Osteoblast (primary cell): ENCODE measurements around the gene NID1. TPM values are rescaled to one million over a fixed set of nuclear protein-coding genes. Genes with fewer than 3 reads are reported as not detected.

Source experiments
- DNase-seq: peaks from one replicate; pipeline ENCODE4 v3.0.0; 2011; ENCODE audit warnings: low spot score, mixed read lengths; ENCODE audit not compliant: insufficient read length; ENCODE audit errors: missing footprints
- H2AFZ ChIP-seq: 2 replicates; pipeline ENCODE4 v1.6.0; 2011; ENCODE audit warnings: mild to moderate bottlenecking, low read length
- H3K27ac ChIP-seq: 2 replicates; pipeline ENCODE4 v1.5.1; 2011; ENCODE audit warnings: mild to moderate bottlenecking, low read depth, low read length, moderate library complexity
- H3K27me3 ChIP-seq: 2 replicates; pipeline ENCODE4 v1.6.0; 2012; ENCODE audit warnings: mild to moderate bottlenecking, control low read depth, inconsistent platforms, low read length, moderate library complexity; ENCODE audit not compliant: insufficient read depth
- H3K36me3 ChIP-seq: 2 replicates; pipeline ENCODE4 v1.5.1; 2011; ENCODE audit warnings: mild to moderate bottlenecking, low read length, control low read depth, moderate library complexity; ENCODE audit not compliant: insufficient read depth
- H3K4me1 ChIP-seq: 2 replicates; pipeline ENCODE4 v1.5.1; 2011; ENCODE audit warnings: mild to moderate bottlenecking, low read length, control low read depth, moderate library complexity; ENCODE audit not compliant: insufficient read depth
- H3K4me2 ChIP-seq: 2 replicates; pipeline ENCODE4 v1.6.0; 2011; ENCODE audit warnings: mild to moderate bottlenecking, low read length; ENCODE audit not compliant: insufficient read depth
- H3K4me3 ChIP-seq: fragments of 200-600 bp; sonication (generic); 3 replicates; pipeline ENCODE4 v1.5.1; 2012; ENCODE audit warnings: mild to moderate bottlenecking, low read length, inconsistent platforms; ENCODE audit not compliant: insufficient read depth
- H3K79me2 ChIP-seq: 2 replicates; pipeline ENCODE4 v1.6.0; 2012; ENCODE audit warnings: mild to moderate bottlenecking, low read length, control low read depth, inconsistent platforms; ENCODE audit not compliant: insufficient read depth
- H3K9me3 ChIP-seq: 2 replicates; pipeline ENCODE4 v1.5.1; 2011; ENCODE audit warnings: low read depth, low read length, control low read depth
- H4K20me1 ChIP-seq: 2 replicates; pipeline ENCODE4 v1.6.0; 2012; ENCODE audit warnings: mild to moderate bottlenecking, low read length, control low read depth; ENCODE audit not compliant: insufficient read depth
- CTCF ChIP-seq: IDR thresholded peaks from 2 replicates; pipeline ENCODE4 v1.5.1; 2011; ENCODE audit warnings: mild to moderate bottlenecking, low read depth, low read length, moderate library complexity; ENCODE audit errors: extremely low read depth
- total RNA-seq: library from RNA; depleted of rRNA; stranded (reverse); fragments of >200 nt; gene quantifications from 2 replicates; pipeline ENCODE4 v1.2.3, GENCODE V29; 2012

Gene NID1
- total RNA-seq, 1 donor, result 40.2 TPM

DNA sequence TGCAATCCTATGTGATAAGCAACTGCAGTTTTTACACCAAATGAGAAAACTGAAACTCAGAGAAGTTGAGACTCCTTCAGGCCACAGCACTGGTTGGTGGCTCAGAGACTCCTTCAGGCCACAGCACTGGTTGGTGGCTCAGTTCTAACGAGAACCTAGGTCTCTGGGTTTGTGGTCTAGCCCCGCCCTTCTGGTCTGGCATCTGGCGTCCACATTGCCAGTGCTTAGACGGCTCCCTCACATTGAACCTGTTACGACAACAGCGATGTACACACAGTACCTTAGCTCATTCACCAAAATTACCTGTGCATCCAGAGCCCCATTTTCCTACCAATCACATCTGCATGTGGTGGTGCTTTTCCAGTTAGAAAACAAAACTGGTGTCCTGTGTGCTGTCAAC lies 66.1 kb downstream of the NID1 start:
- peak overlapping the region; percentile 75 for H3K27ac ChIP-seq

DNA sequence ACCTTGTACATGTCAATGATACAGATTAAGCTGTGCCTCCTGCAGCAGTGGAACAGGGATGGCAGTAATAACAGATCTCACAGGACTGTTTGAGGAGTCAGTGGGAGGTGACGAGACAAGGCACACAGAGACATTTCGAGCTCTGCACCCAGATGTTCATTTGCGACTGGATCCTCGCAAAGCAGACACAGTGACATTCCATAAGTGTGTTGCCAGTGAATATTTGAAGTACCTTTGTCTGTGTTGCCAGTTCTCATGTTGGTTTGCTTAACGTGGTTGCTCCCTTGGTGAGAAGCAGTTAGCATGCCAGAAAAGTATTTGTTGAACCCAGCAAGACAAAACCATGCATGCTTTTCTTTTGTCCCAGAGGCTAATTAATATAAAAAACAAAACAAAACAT lies 67.0 kb downstream of the NID1 start:
- H2AFZ ChIP-seq, result no peak overlapping the region
- no peak for DNase-seq
- H3K4me2 ChIP-seq, result no peak overlapping the region
- no peaks in the 10 kb centered on the region for H3K27me3 ChIP-seq
- H3K36me3 ChIP-seq, result no peaks in the 10 kb centered on the region
- no peaks in the 10 kb centered on the region for H3K79me2 ChIP-seq
- peaks cover 11% of the 10 kb centered on the region for H3K4me1 ChIP-seq
- no peaks in the 10 kb centered on the region for H4K20me1 ChIP-seq
- TF ChIP-seq CTCF, result no peak
- H3K9me3 ChIP-seq, result no peaks in the 10 kb centered on the region
- H3K27ac ChIP-seq, result no peak overlapping the region
- H3K4me3 ChIP-seq, result no peak overlapping the region

More for the DNA sequence above, 66.1 kb downstream of the NID1 start:
- no peak for TF ChIP-seq CTCF
- Histone ChIP-seq H3K4me1 (peaks cover 14% of the 10 kb centered on the region), H3K79me2 (no peaks in the 10 kb centered on the region), H3K4me2 (no peak overlapping the region), H3K27me3 (no peaks in the 10 kb centered on the region), H4K20me1 (no peaks in the 10 kb centered on the region), H3K36me3 (no peaks in the 10 kb centered on the region), H2AFZ (no peak overlapping the region), H3K4me3 (no peak overlapping the region), H3K9me3 (no peaks in the 10 kb centered on the region)
- no peak for DNase-seq

DNA sequence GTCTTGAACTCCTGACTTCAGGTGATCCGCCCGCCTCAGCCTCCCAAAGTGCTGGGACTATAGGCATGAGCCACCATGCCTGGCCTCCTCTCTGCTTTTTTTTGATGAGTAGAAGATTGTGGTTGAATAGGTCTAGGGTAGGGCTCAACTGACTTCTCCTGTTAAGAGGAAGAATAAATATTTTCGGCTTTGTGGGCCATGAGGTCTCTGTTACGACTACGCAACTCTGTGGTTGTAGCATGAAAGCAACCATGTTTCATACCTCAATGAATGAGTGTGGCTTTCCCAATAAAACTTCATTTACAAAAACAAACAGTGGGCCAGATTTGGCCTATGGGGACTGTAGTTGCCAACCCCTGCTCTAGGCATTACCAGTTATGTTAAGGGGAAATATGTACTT lies 67.8 kb downstream of the NID1 start:
- H3K79me2 ChIP-seq, result no peaks in the 10 kb centered on the region
- H3K4me3 ChIP-seq, result no peak overlapping the region
- no peak for TF ChIP-seq CTCF
- no peaks in the 10 kb centered on the region for H3K27me3 ChIP-seq
- H3K4me1 ChIP-seq, result peaks cover 11% of the 10 kb centered on the region
- DNase-seq, result no peak
- H3K36me3 ChIP-seq, result no peaks in the 10 kb centered on the region
- H3K27ac ChIP-seq, result no peak overlapping the region
- no peaks in the 10 kb centered on the region for H3K9me3 ChIP-seq
- H2AFZ ChIP-seq, result no peak overlapping the region
- no peaks in the 10 kb centered on the region for H4K20me1 ChIP-seq
- H3K4me2 ChIP-seq, result no peak overlapping the region

GRCh38 chr1:235996048-235996785 lies 68.7 kb downstream of the NID1 start:
- DNase-seq, result no peak
- Histone ChIP-seq H3K4me1 (peaks cover 11% of the 10 kb centered on the region), H3K27ac (no peak overlapping the region)

More at GRCh38 chr1:235996048-235996785, 68.7 kb downstream of the NID1 start:
- Histone ChIP-seq H3K27me3 (no peaks in the 10 kb centered on the region), H3K4me3 (no peak overlapping the region), H2AFZ (no peak overlapping the region), H3K36me3 (no peaks in the 10 kb centered on the region), H4K20me1 (no peaks in the 10 kb centered on the region), H3K4me2 (no peak overlapping the region), H3K9me3 (no peaks in the 10 kb centered on the region), H3K79me2 (no peaks in the 10 kb centered on the region)
- no peak for TF ChIP-seq CTCF
